ENCODE data around the gene TSPAN9. TPM values are rescaled to one million over a fixed set of nuclear protein-coding genes. Genes with fewer than 3 reads are reported as not detected.
A peak's percentile ranks its signal among the peaks of the same experiment; 100 is the strongest.

TSPAN9 gene
- total RNA-seq, 3 donors from 2014 or later, result 16.8 to 44.9 (median 36.9) TPM

- DNase-seq (ENCODE audit: low spot score in 2 of 2), result no peak
- Histone ChIP-seq H3K4me3 (no peak overlapping the region), H3K27me3 (no peaks in the 10 kb centered on the region), H3K9me3 (no peaks in the 10 kb centered on the region), H3K27ac (no peak overlapping the region), H3K36me3 (no peaks in the 10 kb centered on the region), H3K4me1 (peaks cover 3 to 11% of the 10 kb centered on the region in 2 donors)
- no peak for TF ChIP-seq CTCF (IDR thresholded peaks at IDR 0.05)
- TF ChIP-seq POLR2A (IDR thresholded peaks at IDR 0.05), result no peak
- TF ChIP-seq POLR2AphosphoS5 (IDR thresholded peaks at IDR 0.05), result no peak
- intact Hi-C loops (cut with DNase I; ENCODE audit: low total_unique reads), result no loop called here
These were observed 75.7 kb downstream of the TSPAN9 start for GRCh38 chr12:3152892-3153291.

- Histone ChIP-seq H3K4me1 (peaks cover 3 to 11% of the 10 kb centered on the region in 2 donors), H3K27ac (no peak overlapping the region), H3K9me3 (no peaks in the 10 kb centered on the region), H3K27me3 (no peaks in the 10 kb centered on the region), H3K4me3 (no peak overlapping the region), H3K36me3 (no peaks in the 10 kb centered on the region)
- intact Hi-C loops (cut with DNase I; ENCODE audit: low total_unique reads), result no loop called here
- no peak for DNase-seq (ENCODE audit: low spot score in 2 of 2)
- TF ChIP-seq POLR2A (IDR thresholded peaks at IDR 0.05), result no peak
- TF ChIP-seq POLR2AphosphoS5 (IDR thresholded peaks at IDR 0.05), result no peak
- TF ChIP-seq CTCF (IDR thresholded peaks at IDR 0.05), result no peak
These were observed 76.8 kb downstream of the TSPAN9 start for GRCh38 chr12:3154006-3154405.

GRCh38 chr12:3155702-3156370 lies 78.7 kb downstream of the TSPAN9 start:
- no peak overlapping the region for H3K27ac ChIP-seq

GRCh38 chr12:3157581-3158323 lies 80.6 kb downstream of the TSPAN9 start:
- Histone ChIP-seq H3K36me3 (no peaks in the 10 kb centered on the region), H3K4me3 (no peak overlapping the region), H3K27ac (no peak overlapping the region), H3K9me3 (no peaks in the 10 kb centered on the region), H3K4me1 (no peaks in the 10 kb centered on the region), H3K27me3 (no peaks in the 10 kb centered on the region)
- DNase-seq (ENCODE audit: low spot score in 2 of 2), result no peak
- intact Hi-C loops (cut with DNase I; ENCODE audit: low total_unique reads), result no loop called here
- TF ChIP-seq POLR2A (IDR thresholded peaks at IDR 0.05), result no peak
- no peak for TF ChIP-seq CTCF (IDR thresholded peaks at IDR 0.05)
- TF ChIP-seq POLR2AphosphoS5 (IDR thresholded peaks at IDR 0.05), result no peak

More at GRCh38 chr12:3155702-3156370, 78.7 kb downstream of the TSPAN9 start:
- intact Hi-C loops (cut with DNase I; ENCODE audit: low total_unique reads), result no loop called here
- Histone ChIP-seq H3K4me1 (peaks cover 0 to 7% of the 10 kb centered on the region in 2 donors), H3K9me3 (no peaks in the 10 kb centered on the region), H3K27me3 (no peaks in the 10 kb centered on the region), H3K4me3 (no peak overlapping the region), H3K36me3 (no peaks in the 10 kb centered on the region)
- DNase-seq (ENCODE audit: low spot score in 2 of 2), result no peak
- TF ChIP-seq POLR2AphosphoS5 (IDR thresholded peaks at IDR 0.05), result no peak
- no peak for TF ChIP-seq POLR2A (IDR thresholded peaks at IDR 0.05)
- no peak for TF ChIP-seq CTCF (IDR thresholded peaks at IDR 0.05)

- TF ChIP-seq CTCF (IDR thresholded peaks at IDR 0.05), result no peak
- no peak for TF ChIP-seq POLR2A (IDR thresholded peaks at IDR 0.05)
- no peak for TF ChIP-seq POLR2AphosphoS5 (IDR thresholded peaks at IDR 0.05)
- Histone ChIP-seq H3K4me3 (no peak overlapping the region), H3K36me3 (no peaks in the 10 kb centered on the region), H3K4me1 (no peaks in the 10 kb centered on the region), H3K9me3 (no peaks in the 10 kb centered on the region), H3K27ac (peak overlapping the region; percentile 40 to 67), H3K27me3 (no peaks in the 10 kb centered on the region)
- DNase-seq (ENCODE audit: low spot score in 2 of 2), result no peak
- intact Hi-C loops (cut with DNase I; ENCODE audit: low total_unique reads), result no loop called here
These were observed 81.8 kb downstream of the TSPAN9 start for GRCh38 chr12:3158851-3159465.
